Right lobe of liver (tissue), 6 donors: ENCODE data around the gene UTP25. TPM values are rescaled to one million over a fixed set of nuclear protein-coding genes. Genes with fewer than 3 reads are reported as not detected.

ENCODE experiments used
- ATAC-seq, 4 donors: fragments of 200-7000 bp; cut with Tn5 transposase; one replicate each; pipeline ENCODE4 v1.9.1; 2020; ENCODE audit warnings: mild to moderate bottlenecking in 4 of 4, moderate library complexity in 4 of 4
- DNase-seq, 3 donors: peaks; one replicate each; pipeline ENCODE4 v3.0.0-alpha.2; 2020
- H3K27ac ChIP-seq, 3 donors: fragments of 200-600 bp; one replicate each; pipeline ENCODE4 v1.8.0; 2022
- H3K27me3 ChIP-seq, 2 donors: fragments of 200-600 bp; one replicate each; pipeline ENCODE4 v1.8.0; 2022
- H3K36me3 ChIP-seq, 4 donors: fragments of 200-600 bp; sonication (generic) in 1 of 4; one replicate each; pipeline versions ENCODE4 v1.5.1 to v1.8.0; 2017 to 2022; ENCODE audit warnings: control low read depth in 1 of 4
- H3K4me1 ChIP-seq, 4 donors: fragments of 200-600 bp; sonication (generic) in 1 of 4; one replicate each; pipeline versions ENCODE4 v1.5.1 to v1.8.0; 2017 to 2022; ENCODE audit warnings: control low read depth in 1 of 4
- H3K4me3 ChIP-seq, 3 donors: fragments of 200-600 bp; one replicate each; pipeline ENCODE4 v1.8.0; 2022
- H3K9me3 ChIP-seq, 4 donors: fragments of 200-600 bp; sonication (generic) in 1 of 4; one replicate each; pipeline versions ENCODE4 v1.5.1 to v1.8.0; 2017 to 2022; ENCODE audit warnings: control low read depth in 1 of 4
- CTCF ChIP-seq, 4 donors: fragments of 200-600 bp in 3 of 4; fragments of 450-650 bp in 1 of 4; IDR thresholded peaks; one replicate each; pipeline versions ENCODE4 v1.5.1 to v1.8.0; 2016 to 2022; ENCODE audit warnings: antibody characterized with exemption in 4 of 4, mild to moderate bottlenecking in 2 of 4
- POLR2A ChIP-seq: fragments of 450-650 bp; IDR thresholded peaks from one replicate; pipeline ENCODE4 v1.6.1; 2017; ENCODE audit warnings: antibody characterized with exemption, mild to moderate bottlenecking
- WGBS: methylation state at CpG from one replicate; pipeline ENCODE4 v1.1.6; 2018; ENCODE audit warnings: low coverage, low lambda C conversion rate; ENCODE audit not compliant: insufficient coverage; ENCODE audit errors: missing lambda C conversion rate; 5-methylcytosine and 5-hydroxymethylcytosine counted together
- intact Hi-C, 2 donors: fragments of 100-400 bp; cut with DNase I; formaldehyde crosslinking; loops; one replicate each; pipeline versions ENCODE4 v1.11.2 to v1.14.1; 2022
- total RNA-seq, 6 experiments: library from RNA; depleted of rRNA in 2 of 6; stranded (reverse); fragments of >200 nt in 2 of 6; fragmentation: NEBNext Ultra II Directional in 3 of 6; extraction: Animal tissue kit (Norgen Biotek cat#: 25700) in 3 of 6; gene quantifications; one replicate each; pipeline versions ENCODE4 v1.1.0 to v1.2.4, GENCODE V29; 2016 to 2023
- donor health status: DM: no; HTN: yes; CAD: no.
- donor health status: DM: no; HTN: no; CAD: no.
- donor health status: DM: no; HTN: no; CAD: no.
- donor health status: DM: no; HTN: yes; CAD: no.
- donor health status: DM: no; HTN: yes; CAD: no.

The UTP25 gene
- total RNA-seq, 6 experiments from 2014 or later, result 4.6 to 10.0 (median 6.4) TPM

- H3K36me3 ChIP-seq, result no peaks in the 10 kb centered on the region
- no peak for DNase-seq
- H3K9me3 ChIP-seq, result no peaks in the 10 kb centered on the region
- H3K4me3 ChIP-seq, result no peak overlapping the region
- ATAC-seq, result no peak
- TF ChIP-seq POLR2A (no peak), CTCF (IDR thresholded peaks at IDR 0.05) (no peak)
- intact Hi-C loops, result no loop called here
- no peaks in the 10 kb centered on the region for H3K4me1 ChIP-seq
- no peak overlapping the region for H3K27ac ChIP-seq
- WGBS, result 83% methylated on average over 4 of the region's 4 CpGs
- no peaks in the 10 kb centered on the region for H3K27me3 ChIP-seq
These were observed 18.2 kb upstream of the UTP25 start for GRCh38 chr1:209809611-209810010.

- Histone ChIP-seq H3K9me3 (no peaks in the 10 kb centered on the region), H3K36me3 (no peaks in the 10 kb centered on the region), H3K27ac (no peak overlapping the region), H3K4me1 (no peaks in the 10 kb centered on the region), H3K27me3 (no peaks in the 10 kb centered on the region), H3K4me3 (no peak overlapping the region)
- WGBS, result 63% methylated on average over 4 of the region's 5 CpGs
- ATAC-seq (no peak), DNase-seq (no peak)
- TF ChIP-seq CTCF (IDR thresholded peaks at IDR 0.05), result no peak
- no peak for TF ChIP-seq POLR2A
- intact Hi-C loops, result no loop called here
These were observed 17.0 kb upstream of the UTP25 start for GRCh38 chr1:209810783-209811182.

- Histone ChIP-seq H3K27ac (no peak overlapping the region), H3K27me3 (no peaks in the 10 kb centered on the region), H3K4me3 (no peak overlapping the region), H3K4me1 (no peaks in the 10 kb centered on the region), H3K36me3 (no peaks in the 10 kb centered on the region), H3K9me3 (no peaks in the 10 kb centered on the region)
- intact Hi-C loops, result no loop called here
- 87% methylated on average over 4 of the region's 4 CpGs for WGBS
- DNase-seq, result no peak
- TF ChIP-seq CTCF (IDR thresholded peaks at IDR 0.05) (no peak), POLR2A (no peak)
- no peak for ATAC-seq
These were observed 13.9 kb upstream of the UTP25 start for GRCh38 chr1:209813902-209814301.

- ATAC-seq, result no peak
- Histone ChIP-seq H3K4me3 (no peak overlapping the region), H3K27ac (no peak overlapping the region), H3K27me3 (no peaks in the 10 kb centered on the region), H3K4me1 (no peaks in the 10 kb centered on the region), H3K9me3 (no peaks in the 10 kb centered on the region), H3K36me3 (no peaks in the 10 kb centered on the region)
- intact Hi-C loops, result no loop called here
- TF ChIP-seq POLR2A (no peak), CTCF (IDR thresholded peaks at IDR 0.05) (no peak)
- 81% methylated on average over 3 of the region's 3 CpGs for WGBS
- DNase-seq, result no peak
These were observed 12.3 kb upstream of the UTP25 start for GRCh38 chr1:209815490-209815889.

- ATAC-seq (no peak), DNase-seq (no peak)
- Histone ChIP-seq H3K9me3 (no peaks in the 10 kb centered on the region), H3K27me3 (no peaks in the 10 kb centered on the region), H3K27ac (no peak overlapping the region), H3K4me1 (no peaks in the 10 kb centered on the region), H3K36me3 (no peaks in the 10 kb centered on the region), H3K4me3 (no peak overlapping the region)
- no peak for TF ChIP-seq POLR2A
- TF ChIP-seq CTCF (IDR thresholded peaks at IDR 0.05), result no peak
- intact Hi-C loops, result no loop called here
- 46% methylated on average over 3 of the region's 6 CpGs for WGBS
These were observed 11.8 kb upstream of the UTP25 start for GRCh38 chr1:209815931-209816341.
